ENCODE data around the gene MED12. TPM values are rescaled to one million over a fixed set of nuclear protein-coding genes. Genes with fewer than 3 reads are reported as not detected.

MED12 gene
- total RNA-seq = 10 to 100 TPM; 34.4 to 55.4 (median 47.8) TPM
- long read RNA-seq, donor 1, full-length matches to known transcripts = 1 of 10 reads
- long read RNA-seq, donor 1, partial matches to known transcripts = 8 of 10 reads
- long read RNA-seq, donor 1, other reads (novel, unspliced or antisense) = 1 of 10 reads
- long read RNA-seq, donor 2 = 0 reads

- DNase-seq (peak; percentile 86 to 88 (median 87)), ATAC-seq (peak; percentile 97)
- no peaks in the 10 kb centered on the region for H3K4me1 ChIP-seq (ENCODE audit: low read depth)
- no peaks in the 10 kb centered on the region for H3K36me3 ChIP-seq (ENCODE audit: low read depth)
- TF ChIP-seq CTCF (IDR thresholded peaks at IDR 0.05) = no peak
- intact Hi-C loops (cut with DNase I, micrococcal nuclease) = no loop called here
- H3K4me3 ChIP-seq = peak within 1 kb of the TSS; percentile 46
- no peaks in the 10 kb centered on the region for H3K9me3 ChIP-seq
Observed at GRCh38 chrX:71118032-71118984, at the start of gene MED12. MED12 (plus strand) TSS chrX:71118596; CDS start chrX:71118755, 159 bp downstream.

- H3K4me1 ChIP-seq (ENCODE audit: low read depth) = no peaks in the 10 kb centered on the region
- no peak overlapping the region for H3K4me3 ChIP-seq
- DNase-seq = no peak
- no peaks in the 10 kb centered on the region for H3K9me3 ChIP-seq
- no peak for ATAC-seq
- no peak for TF ChIP-seq CTCF (IDR thresholded peaks at IDR 0.05)
- H3K36me3 ChIP-seq (ENCODE audit: low read depth) = no peaks in the 10 kb centered on the region
- intact Hi-C loops (cut with DNase I, micrococcal nuclease) = no loop called here
Observed at GRCh38 chrX:71070531-71070930, 47.9 kb upstream of the MED12 start.

DNA sequence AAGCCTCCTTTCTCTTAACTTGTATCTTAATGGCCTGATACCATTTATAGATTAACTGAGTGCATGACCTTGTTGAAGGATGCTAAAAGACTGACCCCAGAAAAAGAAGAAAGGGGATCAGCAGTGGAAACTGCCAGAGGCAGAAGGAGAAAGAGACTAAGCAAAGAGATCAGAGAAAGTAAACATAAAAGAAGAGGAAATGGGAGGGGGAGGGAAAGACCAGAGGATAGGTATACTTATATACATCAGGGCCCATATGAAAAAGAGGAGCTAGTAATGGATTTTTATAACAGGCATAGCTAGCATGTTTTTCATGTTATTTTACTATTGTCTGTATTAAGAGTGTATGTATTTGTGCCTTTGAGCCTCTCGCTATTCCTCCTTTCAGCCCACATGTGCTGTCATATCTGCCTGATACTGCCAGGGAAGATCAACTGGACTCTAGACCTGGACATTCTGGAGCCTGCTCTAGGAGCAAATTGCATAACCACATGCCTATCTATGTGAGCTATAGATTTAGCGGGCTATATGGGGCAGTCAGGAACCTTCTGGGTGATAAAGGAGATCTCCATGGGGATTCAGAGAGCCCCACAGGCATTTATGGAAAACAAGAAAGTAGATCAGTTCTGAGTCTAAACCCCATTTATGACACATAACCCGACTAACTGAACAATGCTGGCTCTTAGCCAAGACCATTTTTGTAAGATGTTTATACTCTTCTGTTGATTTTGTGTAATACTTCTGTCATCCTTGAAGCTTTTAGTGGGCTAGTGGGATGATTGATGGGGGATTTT is 36.9 kb upstream of the MED12 start:
- no peak for DNase-seq
- Histone ChIP-seq H3K4me3 (no peak overlapping the region), H3K4me1 (ENCODE audit: low read depth) (no peaks in the 10 kb centered on the region), H3K36me3 (ENCODE audit: low read depth) (no peaks in the 10 kb centered on the region), H3K9me3 (no peaks in the 10 kb centered on the region)
- ATAC-seq = no peak
- intact Hi-C loops (cut with DNase I, micrococcal nuclease) = no loop called here
- no peak for TF ChIP-seq CTCF (IDR thresholded peaks at IDR 0.05)

- ATAC-seq (no peak), DNase-seq (no peak)
- intact Hi-C loops (cut with DNase I, micrococcal nuclease) = no loop called here
- Histone ChIP-seq H3K36me3 (ENCODE audit: low read depth) (no peaks in the 10 kb centered on the region), H3K4me3 (no peak overlapping the region), H3K9me3 (no peaks in the 10 kb centered on the region), H3K4me1 (ENCODE audit: low read depth) (no peaks in the 10 kb centered on the region)
- no peak for TF ChIP-seq CTCF (IDR thresholded peaks at IDR 0.05)
Observed at GRCh38 chrX:71082124-71082647, 36.2 kb upstream of the MED12 start.

DNA sequence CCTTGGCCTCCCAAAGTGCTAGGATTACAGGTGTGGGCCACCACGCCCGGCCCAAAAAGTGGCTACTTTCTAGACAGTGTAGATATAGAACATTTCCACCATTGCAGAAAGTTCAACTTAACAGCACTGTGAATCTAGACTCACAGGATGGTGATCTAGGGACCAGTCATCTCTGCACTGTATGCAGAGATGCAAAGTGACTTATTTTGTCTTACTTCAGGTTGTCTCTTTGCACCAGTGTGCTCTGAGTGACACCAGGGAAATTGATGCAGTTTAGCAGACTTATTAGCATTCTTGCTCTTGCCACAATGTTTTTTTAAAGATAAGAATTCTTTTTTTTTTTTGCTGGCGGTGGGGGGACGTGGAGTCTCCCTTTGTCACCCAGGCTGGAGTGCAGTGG is 35.6 kb upstream of the MED12 start:
- TF ChIP-seq CTCF (IDR thresholded peaks at IDR 0.05) = no peak
- ATAC-seq = no peak
- Histone ChIP-seq H3K9me3 (no peaks in the 10 kb centered on the region), H3K4me1 (ENCODE audit: low read depth) (no peaks in the 10 kb centered on the region), H3K36me3 (ENCODE audit: low read depth) (no peaks in the 10 kb centered on the region), H3K4me3 (no peak overlapping the region)
- intact Hi-C loops (cut with DNase I, micrococcal nuclease) = no loop called here
- DNase-seq = no peak

All from mucosa of descending colon (tissue), 3 donors.